ENCODE measurements around the gene TSPAN14. TPM values are rescaled to one million over a fixed set of nuclear protein-coding genes. Genes with fewer than 3 reads are reported as not detected.

TSPAN14 gene
- total RNA-seq, 1 experiment from 2014 or later: 46.8 TPM

GRCh38 chr10:80553436-80553835 is 99.3 kb downstream of the TSPAN14 start:
- Mint-ChIP-seq H3K4me1 (peaks cover 21 to 28% of the 10 kb centered on the region in 2 experiments), H3K36me3 (ENCODE audit: insufficient read depth in 1 of 3, low read depth in 3 of 3) (no peaks in the 10 kb centered on the region; a peak in 1 of 7 replicates)

More at GRCh38 chr10:80553436-80553835, 99.3 kb downstream of the TSPAN14 start:
- H3K79me2 ChIP-seq (ENCODE audit: insufficient read depth, low read length): no peaks in the 10 kb centered on the region
- no peak overlapping the region for H3T11ph ChIP-seq (ENCODE audit: low read length)
- no peak overlapping the region for H4K8ac ChIP-seq (replicated peaks; ENCODE audit: insufficient read length, low read depth, low read length)
- H2BK12ac ChIP-seq (ENCODE audit: insufficient read length, low read depth, low read length): no peak overlapping the region
- no peak overlapping the region for H3K23ac ChIP-seq (ENCODE audit: insufficient read length, low read depth, low read length)
- H4K5ac ChIP-seq (ENCODE audit: insufficient read length, low read depth, low read length): no peak overlapping the region
- peaks cover 9% of the 10 kb centered on the region; the same call in 1 of the 2 replicates for H3K27me3 Mint-ChIP-seq (ENCODE audit: low read depth)
- no peak overlapping the region for H3K56ac ChIP-seq (ENCODE audit: insufficient read length, low read depth, low read length)
- no peak overlapping the region for H2AFZ ChIP-seq (ENCODE audit: low read length)
- TF ChIP-seq CTCF (conservative IDR thresholded peaks at IDR 0.05): no peak; the same call in 2 of the 3 replicates
- H3K9me3 Mint-ChIP-seq: no peaks in the 10 kb centered on the region; a peak in 1 of 5 replicates
- H2BK20ac ChIP-seq (ENCODE audit: low read depth, low read length, poor library complexity, severe bottlenecking): no peak overlapping the region
- no peaks in the 10 kb centered on the region for H3K23me2 ChIP-seq (ENCODE audit: insufficient read length, low read depth, low read length, poor library complexity, severe bottlenecking)
- H4K91ac ChIP-seq (ENCODE audit: insufficient read length, low read depth, low read length): no peak overlapping the region
- no peak overlapping the region for H2AK5ac ChIP-seq (ENCODE audit: insufficient read length, low read length)
- H2BK15ac ChIP-seq (ENCODE audit: low read depth, low read length): no peak overlapping the region
- no peak for DNase-seq
- H3K27ac Mint-ChIP-seq: no peak overlapping the region; a peak in 1 of 7 replicates
- no peak overlapping the region for H3K27ac ChIP-seq (ENCODE audit: insufficient read length, low read depth, low read length)
- H3K4me2 ChIP-seq (ENCODE audit: insufficient read depth, insufficient read length, low read length): no peak overlapping the region
- no peaks in the 10 kb centered on the region for H4K20me1 ChIP-seq (ENCODE audit: control insufficient read depth, insufficient read depth, insufficient read length)
- H3K9me3 ChIP-seq (ENCODE audit: control insufficient read depth, low read depth, low read length): no peaks in the 10 kb centered on the region
- H3K18ac ChIP-seq (ENCODE audit: insufficient read length, low read depth, low read length): no peak overlapping the region
- no peak overlapping the region for H2BK120ac ChIP-seq (ENCODE audit: low read depth, low read length, poor library complexity, severe bottlenecking)
- no CpG with 5 or more reads among the region's 5 CpGs for WGBS (ENCODE audit: extremely low coverage, insufficient read length, low lambda C conversion rate)
- no peaks in the 10 kb centered on the region for H3K27me3 ChIP-seq (ENCODE audit: insufficient read depth, low read length)
- no peak overlapping the region for H3K9ac ChIP-seq (ENCODE audit: extremely low read depth, insufficient read length, low read length)
- peaks cover 11% of the 10 kb centered on the region; the same call in 1 of the 2 replicates for H3K4me1 ChIP-seq (ENCODE audit: insufficient read depth, low read length)
- no peak overlapping the region for H2BK5ac ChIP-seq (ENCODE audit: insufficient read length, low read length)
- no peak overlapping the region for H3K4ac ChIP-seq (ENCODE audit: low read depth, low read length)
- no peaks in the 10 kb centered on the region for H3K79me1 ChIP-seq (ENCODE audit: insufficient read depth, low read depth, low read length, poor library complexity, severe bottlenecking)
- no peak overlapping the region for H3K4me3 Mint-ChIP-seq
- no peak overlapping the region for H3K14ac ChIP-seq (ENCODE audit: insufficient read depth, low read length)
